H9 (cell line): ENCODE data around the gene TREM2. TPM values are rescaled to one million over a fixed set of nuclear protein-coding genes. Genes with fewer than 3 reads are reported as not detected.

ENCODE experiments used
- DNase-seq: peaks from one replicate; pipeline ENCODE4 v3.0.0-alpha.2; 2017
- H2AFZ ChIP-seq: one replicate; pipeline ENCODE4 v1.6.1; 2013; ENCODE audit warnings: mild to moderate bottlenecking, low read length, control low read depth, moderate library complexity
- H2AK5ac ChIP-seq: 2 replicates; pipeline ENCODE4 v1.6.1; 2013; ENCODE audit warnings: low read length, control low read depth, mixed read lengths; ENCODE audit not compliant: insufficient read length
- H2BK120ac ChIP-seq: one replicate; pipeline ENCODE4 v1.6.1; 2013; ENCODE audit warnings: low read depth, mild to moderate bottlenecking, low read length, control low read depth, inconsistent platforms; ENCODE audit not compliant: poor library complexity, severe bottlenecking
- H2BK12ac ChIP-seq: 2 replicates; pipeline ENCODE4 v1.6.1; 2013; ENCODE audit warnings: low read length, control low read depth, mixed read lengths, low read depth; ENCODE audit not compliant: insufficient read length
- H2BK15ac ChIP-seq: 2 replicates; pipeline ENCODE4 v1.6.1; 2013; ENCODE audit warnings: low read depth, low read length, control low read depth
- H2BK20ac ChIP-seq: one replicate; pipeline ENCODE4 v1.6.1; 2013; ENCODE audit warnings: low read depth, mild to moderate bottlenecking, low read length, control low read depth, inconsistent platforms; ENCODE audit not compliant: poor library complexity, severe bottlenecking
- H2BK5ac ChIP-seq: 2 replicates; pipeline ENCODE4 v1.6.1; 2013; ENCODE audit warnings: low read length, control low read depth, mixed read lengths; ENCODE audit not compliant: insufficient read length
- H3K14ac ChIP-seq: 2 replicates; pipeline ENCODE4 v1.6.1; 2013; ENCODE audit warnings: low read length, control low read depth; ENCODE audit not compliant: insufficient read depth
- H3K18ac ChIP-seq: 2 replicates; pipeline ENCODE4 v1.6.1; 2013; ENCODE audit warnings: low read depth, mild to moderate bottlenecking, mixed read lengths, low read length, control low read depth; ENCODE audit not compliant: insufficient read length
- H3K23ac ChIP-seq: 2 replicates; pipeline ENCODE4 v1.6.1; 2013; ENCODE audit warnings: low read length, control low read depth, mixed read lengths, low read depth; ENCODE audit not compliant: insufficient read length
- H3K23me2 ChIP-seq: 2 replicates; pipeline ENCODE4 v1.6.1; 2013; ENCODE audit warnings: low read depth, mild to moderate bottlenecking, mixed read lengths, low read length, control low read depth; ENCODE audit not compliant: insufficient read length, poor library complexity, severe bottlenecking
- H3K27ac ChIP-seq: 2 replicates; pipeline ENCODE4 v1.5.1; 2013; ENCODE audit warnings: low read length, control low read depth, mixed read lengths, low read depth; ENCODE audit not compliant: insufficient read length
- H3K27me3 ChIP-seq: 2 replicates; pipeline ENCODE4 v1.6.1; 2013; ENCODE audit warnings: low read length, control low read depth, inconsistent platforms; ENCODE audit not compliant: insufficient read depth
- H3K4ac ChIP-seq: 2 replicates; pipeline ENCODE4 v1.6.1; 2013; ENCODE audit warnings: low read depth, mild to moderate bottlenecking, control low read depth, inconsistent platforms, low read length, moderate library complexity
- H3K4me1 ChIP-seq: 2 replicates; pipeline ENCODE4 v1.6.1; 2013; ENCODE audit warnings: low read length, control low read depth, inconsistent platforms; ENCODE audit not compliant: insufficient read depth
- H3K4me2 ChIP-seq: 2 replicates; pipeline ENCODE4 v1.6.1; 2013; ENCODE audit warnings: low read length, control low read depth, mixed read lengths; ENCODE audit not compliant: insufficient read length, insufficient read depth
- H3K56ac ChIP-seq: 2 replicates; pipeline ENCODE4 v1.6.1; 2013; ENCODE audit warnings: low read depth, mild to moderate bottlenecking, mixed read lengths, low read length, control low read depth; ENCODE audit not compliant: insufficient read length
- H3K79me1 ChIP-seq: 2 replicates; pipeline ENCODE4 v1.6.1; 2013; ENCODE audit warnings: low read depth, mild to moderate bottlenecking, moderate library complexity, low read length, control low read depth, inconsistent platforms; ENCODE audit not compliant: insufficient read depth, poor library complexity, severe bottlenecking
- H3K79me2 ChIP-seq: 2 replicates; pipeline ENCODE4 v1.6.1; 2013; ENCODE audit warnings: low read length, control low read depth, inconsistent platforms; ENCODE audit not compliant: insufficient read depth
- H3K9ac ChIP-seq: 2 replicates; pipeline ENCODE4 v1.6.1; 2013; ENCODE audit warnings: low read length, control low read depth, mixed read lengths; ENCODE audit not compliant: insufficient read length; ENCODE audit errors: extremely low read depth
- H3K9me3 ChIP-seq: one replicate; pipeline ENCODE4 v1.6.1; 2013; ENCODE audit warnings: low read depth, low read length, inconsistent platforms; ENCODE audit not compliant: control insufficient read depth
- H3T11ph ChIP-seq: one replicate; pipeline ENCODE4 v1.6.1; 2013; ENCODE audit warnings: mild to moderate bottlenecking, low read length, control low read depth, inconsistent platforms
- H4K20me1 ChIP-seq: one replicate; pipeline ENCODE4 v1.6.1; 2013; ENCODE audit not compliant: control insufficient read depth, insufficient read length, insufficient read depth
- H4K5ac ChIP-seq: 2 replicates; pipeline ENCODE4 v1.6.1; 2013; ENCODE audit warnings: low read depth, mild to moderate bottlenecking, mixed read lengths, low read length, control low read depth; ENCODE audit not compliant: insufficient read length
- H4K8ac ChIP-seq: replicated peaks from 2 replicates; pipeline ENCODE4 v1.6.1; 2013; ENCODE audit warnings: low read length, control low read depth, mixed read lengths, low read depth; ENCODE audit not compliant: insufficient read length
- H4K91ac ChIP-seq: 2 replicates; pipeline ENCODE4 v1.6.1; 2013; ENCODE audit warnings: low read depth, mild to moderate bottlenecking, moderate library complexity, mixed read lengths, low read length, control low read depth; ENCODE audit not compliant: insufficient read length
- H3K27ac Mint-ChIP-seq, 3 experiments: 2 replicates in 2 of 3; 3 replicates in 1 of 3; pipeline ENCODE4 v1.8.0; 2020 to 2021; ENCODE audit warnings: mixed read lengths in 3 of 3, mild to moderate bottlenecking in 1 of 3, moderate library complexity in 1 of 3
- H3K27me3 Mint-ChIP-seq: 2 replicates; pipeline ENCODE4 v1.8.0; 2021; ENCODE audit warnings: low read depth, mild to moderate bottlenecking, moderate library complexity, mixed read lengths
- H3K36me3 Mint-ChIP-seq, 3 experiments: 2 replicates in 2 of 3; 3 replicates in 1 of 3; pipeline ENCODE4 v1.8.0; 2020 to 2021; ENCODE audit warnings: low read depth in 3 of 3, mixed read lengths in 3 of 3; ENCODE audit not compliant: insufficient read depth in 1 of 3
- H3K4me1 Mint-ChIP-seq, 2 experiments: 2 replicates each; pipeline ENCODE4 v1.8.0; 2020; ENCODE audit warnings: mixed read lengths in 2 of 2
- H3K4me3 Mint-ChIP-seq, 2 experiments: 2 replicates in 1 of 2; 3 replicates in 1 of 2; pipeline ENCODE4 v1.8.0; 2020 to 2021; ENCODE audit warnings: mild to moderate bottlenecking in 2 of 2, mixed read lengths in 2 of 2, moderate library complexity in 1 of 2
- H3K9me3 Mint-ChIP-seq, 2 experiments: 2 replicates in 1 of 2; 3 replicates in 1 of 2; pipeline ENCODE4 v1.8.0; 2020; ENCODE audit warnings: mild to moderate bottlenecking in 2 of 2, mixed read lengths in 2 of 2, moderate library complexity in 1 of 2
- CTCF ChIP-seq: fragments of 200-600 bp; sonication (generic); conservative IDR thresholded peaks from 3 replicates; pipeline ENCODE4 v1.8.0; 2021; ENCODE audit warnings: antibody characterized with exemption, mild to moderate bottlenecking
- WGBS: extraction: QIAGEN DNeasy Blood & Tissue Kit; methylation state at CpG from one replicate; pipeline ENCODE4 v1.1.7; 2013; ENCODE audit warnings: missing lambda C conversion rate, low lambda C conversion rate, mixed read lengths; ENCODE audit not compliant: insufficient read length; ENCODE audit errors: extremely low coverage; 5-methylcytosine and 5-hydroxymethylcytosine counted together
- total RNA-seq: library from RNA; stranded (reverse); gene quantifications from 2 replicates; pipeline ENCODE4 v1.2.1, GENCODE V29; 2021

The TREM2 gene
- total RNA-seq, 1 experiment from 2014 or later: 0.31 TPM

DNA sequence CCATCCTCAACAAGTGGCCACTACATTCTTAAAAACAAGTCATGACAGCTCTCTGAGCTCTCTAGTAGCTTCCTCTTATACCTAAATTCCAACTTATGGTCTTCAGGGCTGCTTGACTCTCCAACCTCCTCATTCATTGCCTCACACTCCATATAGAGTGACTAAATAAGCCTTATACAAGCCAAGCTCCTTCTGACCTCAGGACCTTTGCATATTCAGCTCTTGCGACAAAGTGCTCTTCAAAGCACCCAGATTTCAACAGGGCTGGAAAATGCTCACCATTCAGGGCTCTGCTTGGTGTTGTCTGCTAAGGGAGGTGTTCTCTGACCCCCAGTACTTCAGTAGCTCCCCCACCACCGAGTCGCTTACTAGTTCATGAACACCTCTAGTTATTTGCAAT, 34.3 kb upstream of the TREM2 start:
- no peaks in the 10 kb centered on the region for H3K79me1 ChIP-seq
- H2AK5ac ChIP-seq: no peak overlapping the region
- Mint-ChIP-seq H3K27ac (no peak overlapping the region), H3K4me3 (no peak overlapping the region), H3K9me3 (no peaks in the 10 kb centered on the region), H3K27me3 (peaks cover 20% of the 10 kb centered on the region), H3K36me3 (no peaks in the 10 kb centered on the region), H3K4me1 (peaks cover 14 to 18% of the 10 kb centered on the region in 2 experiments)
- no peak overlapping the region for H4K8ac ChIP-seq
- no peak overlapping the region for H4K5ac ChIP-seq
- no peaks in the 10 kb centered on the region for H3K27me3 ChIP-seq
- no peak for DNase-seq
- no peak overlapping the region for H3T11ph ChIP-seq
- H4K91ac ChIP-seq: no peak overlapping the region
- no peaks in the 10 kb centered on the region for H3K23me2 ChIP-seq
- H4K20me1 ChIP-seq: no peaks in the 10 kb centered on the region
- no peak overlapping the region for H3K9ac ChIP-seq
- H3K27ac ChIP-seq: no peak overlapping the region
- H2BK15ac ChIP-seq: no peak overlapping the region
- no peak overlapping the region for H2BK12ac ChIP-seq
- H2AFZ ChIP-seq: no peak overlapping the region
- H3K56ac ChIP-seq: no peak overlapping the region
- no peak overlapping the region for H3K14ac ChIP-seq
- no peaks in the 10 kb centered on the region for H3K9me3 ChIP-seq
- H3K18ac ChIP-seq: no peak overlapping the region
- no CpG with 5 or more reads among the region's 3 CpGs for WGBS
- no peaks in the 10 kb centered on the region for H3K79me2 ChIP-seq
- no peak overlapping the region for H3K4me2 ChIP-seq
- H2BK20ac ChIP-seq: no peak overlapping the region
- H3K23ac ChIP-seq: no peak overlapping the region
- H3K4ac ChIP-seq: no peak overlapping the region
- no peak overlapping the region for H2BK5ac ChIP-seq
- H2BK120ac ChIP-seq: no peak overlapping the region
- peaks cover 2% of the 10 kb centered on the region; the same call in 1 of the 2 replicates for H3K4me1 ChIP-seq
- no peak for TF ChIP-seq CTCF
